Eye (tissue), 1 donor: Measurements from ENCODE around the gene SIGLEC5.
"Not testable (repeated sequence)": the region's sequence is repeated elsewhere in the genome, so short reads cannot be mapped to it uniquely, and the experiment has no call there.

Experiments used
- DNase-seq: peaks from one replicate; pipeline ENCODE4 v3.0.0-alpha.2; 2015

SIGLEC5 gene, protein sequence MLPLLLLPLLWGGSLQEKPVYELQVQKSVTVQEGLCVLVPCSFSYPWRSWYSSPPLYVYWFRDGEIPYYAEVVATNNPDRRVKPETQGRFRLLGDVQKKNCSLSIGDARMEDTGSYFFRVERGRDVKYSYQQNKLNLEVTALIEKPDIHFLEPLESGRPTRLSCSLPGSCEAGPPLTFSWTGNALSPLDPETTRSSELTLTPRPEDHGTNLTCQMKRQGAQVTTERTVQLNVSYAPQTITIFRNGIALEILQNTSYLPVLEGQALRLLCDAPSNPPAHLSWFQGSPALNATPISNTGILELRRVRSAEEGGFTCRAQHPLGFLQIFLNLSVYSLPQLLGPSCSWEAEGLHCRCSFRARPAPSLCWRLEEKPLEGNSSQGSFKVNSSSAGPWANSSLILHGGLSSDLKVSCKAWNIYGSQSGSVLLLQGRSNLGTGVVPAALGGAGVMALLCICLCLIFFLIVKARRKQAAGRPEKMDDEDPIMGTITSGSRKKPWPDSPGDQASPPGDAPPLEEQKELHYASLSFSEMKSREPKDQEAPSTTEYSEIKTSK

DNA sequence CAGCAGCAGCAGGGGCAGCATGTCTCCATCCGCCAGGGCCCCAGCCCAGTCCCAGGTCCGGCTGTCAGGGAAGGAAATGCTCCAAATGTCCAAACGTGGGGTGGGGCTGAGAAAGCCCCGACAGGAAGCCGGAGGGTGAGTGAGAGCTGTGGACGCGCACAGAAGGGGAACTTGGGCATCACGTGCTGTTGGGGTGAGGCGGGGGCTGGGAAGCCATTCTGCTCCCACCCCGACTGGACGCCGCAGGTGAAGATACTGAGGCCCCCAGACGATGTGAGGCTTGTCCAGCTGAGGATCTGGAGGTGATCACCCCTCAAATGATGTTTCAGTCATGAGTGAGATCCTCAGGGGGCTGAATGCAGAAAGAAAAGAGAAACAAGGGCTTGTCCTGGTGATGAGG, at the start of gene SIGLEC5:
Gene SIGLEC5, minus strand, starts transcription at position 87 of the 400 bp plus-strand sequence. Its CDS starts 66 bp downstream, at position 21.
- DNase-seq = not testable (repeated sequence)

- DNase-seq = no peak
These were observed 46.4 kb upstream of the SIGLEC5 start for GRCh38 chr19:51676566-51677083.

- peak; percentile 35 for DNase-seq
These were observed 45.8 kb upstream of the SIGLEC5 start for GRCh38 chr19:51675911-51676565.

- DNase-seq = no peak
These were observed 38.0 kb upstream of the SIGLEC5 start for GRCh38 chr19:51668216-51668615.

DNA sequence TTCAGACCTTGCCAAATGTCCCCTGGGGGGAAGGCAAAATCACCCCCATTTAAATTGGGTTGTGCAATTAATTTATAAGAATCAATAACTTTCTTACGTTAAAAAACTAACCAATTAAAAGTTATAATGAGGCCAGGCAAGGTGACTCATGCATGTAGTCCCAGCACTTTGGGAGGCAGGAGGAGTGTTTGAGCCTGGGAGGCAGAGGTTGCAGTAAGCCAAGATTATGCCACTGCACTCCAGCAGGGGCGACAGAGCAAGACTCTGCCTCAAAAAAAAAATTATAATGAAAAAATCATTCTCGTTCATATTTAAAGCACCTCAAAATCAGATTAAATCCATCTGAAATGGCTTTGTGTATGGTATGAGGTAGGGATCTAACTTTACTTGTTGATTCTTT, 34.8 kb upstream of the SIGLEC5 start:
- DNase-seq = no peak

DNA sequence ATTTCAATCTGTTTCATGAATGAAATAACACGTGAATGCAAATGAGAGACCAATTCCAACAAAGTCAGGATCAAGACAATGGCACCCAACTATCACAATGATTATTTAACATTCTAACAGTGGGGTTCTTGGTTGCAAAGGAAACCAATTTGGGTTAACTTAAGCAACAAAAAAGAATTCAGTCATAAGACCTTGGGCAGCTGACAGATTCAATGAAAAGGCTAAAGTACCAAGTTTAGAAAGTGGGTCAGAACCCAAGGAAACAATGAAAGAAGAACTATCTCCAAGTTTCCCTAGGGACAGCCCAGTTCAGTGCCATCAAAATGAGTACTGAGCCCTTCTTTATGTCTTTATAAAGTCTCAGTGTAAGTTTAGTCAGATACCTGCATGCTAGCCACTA, 33.9 kb upstream of the SIGLEC5 start:
- DNase-seq = no peak

DNA sequence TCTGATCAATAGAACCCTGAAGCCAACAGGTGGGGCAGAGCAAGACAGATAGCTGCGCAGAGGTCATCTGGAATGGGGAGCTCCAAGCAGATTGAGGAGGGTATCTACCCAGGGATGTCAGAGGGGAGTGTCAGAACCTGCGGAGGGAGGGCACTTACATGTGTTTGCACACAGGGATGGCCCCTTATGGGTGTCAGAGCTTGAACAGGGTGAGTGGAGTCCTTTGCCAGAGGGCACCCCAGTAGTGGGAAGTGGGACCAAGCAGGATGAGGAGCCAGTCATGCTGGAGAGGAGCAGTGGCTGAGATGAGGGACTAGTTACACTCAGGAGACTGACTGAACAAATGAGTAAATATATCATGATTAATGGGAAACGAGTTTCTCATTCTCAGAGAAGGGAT, 33.4 kb upstream of the SIGLEC5 start:
- no peak for DNase-seq

GRCh38 chr19:51660975-51661600, 30.9 kb upstream of the SIGLEC5 start:
- peak; percentile 94 for DNase-seq

- DNase-seq = no peak
These were observed 24.6 kb upstream of the SIGLEC5 start for GRCh38 chr19:51654783-51655182.

GRCh38 chr19:51653162-51653561, 23.0 kb upstream of the SIGLEC5 start:
- no peak for DNase-seq

DNA sequence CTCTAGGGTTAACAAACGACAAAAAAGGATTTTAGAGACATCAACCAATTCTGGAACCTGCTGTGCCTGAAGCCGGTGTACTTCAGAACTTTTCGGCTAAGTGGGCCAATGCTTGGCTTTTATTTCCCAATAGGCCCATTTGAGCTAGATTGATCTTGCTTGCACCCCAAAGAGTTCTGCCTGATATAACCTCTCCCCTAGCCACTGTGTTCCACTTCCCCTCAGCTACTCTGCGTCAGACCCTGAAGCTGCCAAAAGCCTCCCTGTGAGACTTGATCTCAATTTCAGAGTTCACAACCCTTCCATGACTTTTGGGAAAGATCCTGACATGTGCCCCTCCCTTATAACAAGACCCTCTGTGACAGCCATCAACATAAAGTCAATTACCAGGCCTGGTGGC, 22.1 kb upstream of the SIGLEC5 start:
- DNase-seq = no peak

DNA sequence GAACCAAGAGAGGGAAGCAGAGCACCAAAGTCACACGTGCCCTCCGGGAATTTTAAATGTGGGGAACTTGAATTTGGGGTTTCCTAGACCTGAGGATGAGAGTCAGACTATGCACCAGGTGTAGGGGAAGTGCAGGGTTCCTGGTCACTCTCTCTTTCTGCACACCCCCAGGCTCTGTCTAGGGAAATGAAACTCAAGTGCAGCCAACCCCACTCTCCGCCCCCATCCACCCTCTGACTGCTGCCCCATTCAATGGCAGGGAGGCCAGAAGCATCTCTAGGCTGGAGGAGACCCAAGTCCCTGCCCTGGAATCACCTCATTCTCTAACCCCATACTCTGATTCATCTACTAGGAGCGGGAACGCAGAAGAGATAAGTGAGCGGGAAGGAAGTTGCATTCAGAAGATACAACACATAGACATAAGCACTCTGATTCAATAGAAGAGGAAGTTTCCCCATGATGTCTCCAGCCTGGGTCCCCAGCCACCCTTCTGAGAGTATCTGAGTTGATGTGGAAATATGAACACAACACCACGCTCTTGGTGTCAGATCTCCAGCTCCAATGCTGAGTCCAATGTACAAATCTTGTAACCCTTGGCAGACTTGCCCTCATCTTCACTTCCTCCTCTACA, 21.1 kb upstream of the SIGLEC5 start:
- DNase-seq = no peak

DNA sequence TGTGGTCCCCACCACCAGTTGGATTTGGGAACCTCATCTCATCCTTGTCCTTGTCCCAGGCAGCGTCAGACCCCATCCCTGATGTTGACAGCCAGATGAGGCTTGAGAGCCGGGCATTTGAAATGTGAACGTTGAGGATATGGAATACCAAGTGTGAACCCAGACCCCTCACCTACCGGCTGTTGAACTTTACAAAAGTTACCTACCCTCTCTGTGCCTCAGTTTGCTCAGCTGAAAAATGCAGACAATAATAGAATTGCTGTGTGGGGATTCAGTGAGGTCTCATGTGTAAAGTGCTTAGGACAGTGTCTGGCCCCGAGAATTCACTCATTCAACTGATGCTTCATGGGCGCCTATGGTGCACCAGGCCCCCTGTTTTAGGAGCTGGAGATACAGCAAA, 17.1 kb upstream of the SIGLEC5 start:
- DNase-seq = no peak

DNA sequence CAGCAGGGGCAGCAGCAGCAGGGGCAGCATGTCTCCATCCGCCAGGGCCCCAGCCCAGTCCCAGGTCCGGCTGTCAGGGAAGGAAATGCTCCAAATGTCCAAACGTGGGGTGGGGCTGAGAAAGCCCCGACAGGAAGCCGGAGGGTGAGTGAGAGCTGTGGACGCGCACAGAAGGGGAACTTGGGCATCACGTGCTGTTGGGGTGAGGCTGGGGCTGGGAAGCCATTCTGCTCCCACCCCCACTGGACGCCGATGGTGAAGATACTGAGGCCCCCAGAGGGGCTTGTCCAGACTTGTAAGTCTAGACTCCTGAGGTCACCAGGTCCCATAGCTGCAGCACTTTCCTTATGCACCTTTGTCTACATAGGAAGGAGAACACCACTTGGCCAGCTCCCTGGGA, 16.5 kb upstream of the SIGLEC5 start, which contains the start of gene SIGLEC14:
Gene SIGLEC14, minus strand, starts transcription at position 96 of the 400 bp plus-strand sequence. Its CDS starts 66 bp downstream, at position 30.
- DNase-seq = not testable (repeated sequence)

- no peak for DNase-seq
These were observed 14.6 kb upstream of the SIGLEC5 start for GRCh38 chr19:51644636-51645271.

DNA sequence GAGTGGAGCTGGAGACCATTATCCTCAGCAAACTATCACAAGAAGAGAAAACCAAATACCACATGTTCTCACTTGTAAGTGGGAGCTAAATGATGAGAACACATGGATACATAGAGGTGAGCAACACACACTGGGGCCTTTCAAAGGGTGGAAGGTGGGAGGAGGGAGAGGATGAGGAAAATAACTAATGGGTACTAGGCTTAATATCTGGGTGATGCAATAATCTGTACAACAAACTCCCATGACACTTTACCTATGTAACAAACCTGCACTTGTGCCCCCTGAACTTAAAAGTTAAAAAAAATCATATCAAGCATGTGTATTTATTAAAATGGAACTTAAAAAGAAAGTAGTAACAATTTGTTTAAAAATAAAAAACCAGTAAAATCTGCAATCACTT, 11.4 kb upstream of the SIGLEC5 start:
- no peak for DNase-seq

DNA sequence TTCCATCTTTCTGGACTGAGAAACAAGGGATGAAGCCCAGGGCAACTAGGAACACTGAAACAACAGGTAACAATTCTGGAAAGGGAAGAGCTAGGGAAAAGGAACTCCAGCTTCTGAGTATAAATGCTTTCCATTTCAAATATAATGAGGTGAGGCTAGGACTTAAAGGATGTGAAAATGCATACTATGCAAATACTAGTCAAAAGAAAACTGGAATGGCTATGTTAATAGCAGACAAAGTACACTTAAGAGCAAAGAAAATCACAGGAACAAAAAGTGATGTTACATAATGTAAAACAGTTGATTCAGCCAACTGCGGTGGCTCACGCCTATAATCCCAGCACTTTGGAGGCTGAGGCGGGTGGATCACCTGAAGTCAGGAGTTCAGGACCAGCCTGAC, 10.2 kb upstream of the SIGLEC5 start:
- DNase-seq = no peak

DNA sequence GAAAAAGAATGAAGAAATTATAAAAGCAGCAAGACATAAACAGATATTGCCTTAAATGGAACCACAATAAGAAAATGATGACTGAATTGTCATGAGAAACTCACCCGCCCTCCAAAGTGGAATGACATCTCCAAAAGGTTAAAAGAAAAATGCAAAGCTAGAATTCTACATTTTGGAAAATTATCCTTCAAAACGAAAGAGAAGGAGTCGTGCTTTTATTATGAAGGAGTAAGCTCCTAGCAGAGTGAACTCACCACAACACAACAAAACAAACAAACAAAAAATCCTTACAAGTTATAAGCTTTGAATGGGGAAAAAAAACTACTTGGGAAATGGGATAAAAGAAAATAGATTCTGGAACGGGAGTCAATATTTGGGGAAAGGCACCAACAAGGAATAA, 9.7 kb upstream of the SIGLEC5 start:
- no peak for DNase-seq

GRCh38 chr19:51637362-51637978, 7.3 kb upstream of the SIGLEC5 start:
- no peak for DNase-seq

GRCh38 chr19:51632126-51632525, 1.9 kb upstream of the SIGLEC5 start:
- no peak for DNase-seq

DNA sequence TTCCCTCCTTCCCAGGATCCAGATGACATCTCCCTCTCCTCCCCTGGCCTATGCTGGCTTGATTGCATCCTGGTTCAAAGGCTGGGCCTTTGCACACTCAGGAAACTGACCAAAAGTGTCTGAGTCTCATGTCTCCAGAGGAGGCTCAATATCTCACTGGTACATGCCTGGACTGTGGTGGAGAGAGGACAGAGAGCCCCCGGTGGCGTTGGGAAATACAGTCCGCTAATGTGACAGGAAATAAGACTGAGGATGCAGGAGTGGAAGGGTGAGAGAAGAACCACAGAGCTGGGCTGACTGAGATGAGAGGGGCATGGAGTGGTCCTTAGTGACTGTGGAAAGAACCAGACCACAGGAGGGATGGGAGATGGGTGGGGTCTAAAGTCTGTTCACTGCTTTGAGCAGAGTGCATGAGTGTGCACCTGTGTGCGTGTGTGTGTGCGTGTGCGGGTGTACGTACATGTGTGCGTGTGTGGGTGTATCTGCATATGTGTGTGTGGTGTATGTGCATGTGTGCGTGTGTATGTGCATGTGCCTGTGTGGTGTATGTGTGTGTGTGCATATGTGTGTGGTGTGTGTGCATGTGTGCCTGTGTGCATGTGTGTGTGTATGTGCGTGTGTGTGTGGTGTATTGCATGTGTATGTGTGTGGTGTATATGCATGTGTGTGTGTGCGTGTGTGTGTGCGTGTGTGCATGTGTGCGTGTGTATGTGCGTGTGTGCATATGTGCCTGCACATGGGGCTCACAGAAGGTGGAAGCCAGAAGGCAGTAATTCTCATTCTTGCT, 1.9 kb downstream of the SIGLEC5 start:
- no peak for DNase-seq
